Liver (tissue), 9 donors: Measurements from ENCODE around the gene DUSP1. TPM values are rescaled to one million over a fixed set of nuclear protein-coding genes. Genes with fewer than 3 reads are reported as not detected.

Experiments used
- DNase-seq: peaks from one replicate; pipeline ENCODE4 v3.0.0-alpha.2; 2017; ENCODE audit warnings: low spot score
- H3K27ac ChIP-seq, 2 donors: one replicate each; pipeline ENCODE4 v1.7.0; 2013; ENCODE audit warnings: inconsistent platforms in 2 of 2, low read length in 2 of 2, control low read depth in 1 of 2, low read depth in 1 of 2, mild to moderate bottlenecking in 1 of 2
- H3K27me3 ChIP-seq, 4 donors: one replicate each; pipeline versions ENCODE4 v1.6.1 to v1.7.0; 2013; ENCODE audit warnings: low read length in 3 of 4, inconsistent platforms in 1 of 4, mild to moderate bottlenecking in 1 of 4, moderate library complexity in 1 of 4; ENCODE audit not compliant: control insufficient read depth in 4 of 4, insufficient read depth in 4 of 4
- H3K36me3 ChIP-seq, 4 donors: one replicate each; pipeline versions ENCODE4 v1.6.1 to v1.7.0; 2013; ENCODE audit warnings: low read length in 3 of 4, mild to moderate bottlenecking in 3 of 4, low read depth in 1 of 4, moderate library complexity in 1 of 4; ENCODE audit not compliant: control insufficient read depth in 4 of 4, insufficient read depth in 3 of 4
- H3K4me1 ChIP-seq, 4 donors: one replicate each; pipeline versions ENCODE4 v1.6.1 to v1.7.0; 2013; ENCODE audit warnings: low read length in 3 of 4, mild to moderate bottlenecking in 3 of 4, moderate library complexity in 1 of 4; ENCODE audit not compliant: control insufficient read depth in 4 of 4, insufficient read depth in 4 of 4
- H3K4me3 ChIP-seq, 3 donors: one replicate each; pipeline versions ENCODE4 v1.6.1 to v1.7.0; 2013; ENCODE audit warnings: low read length in 3 of 3, control low read depth in 1 of 3, low read depth in 1 of 3, mild to moderate bottlenecking in 1 of 3
- H3K9ac ChIP-seq, 2 donors: one replicate each; pipeline ENCODE4 v1.7.0; 2013; ENCODE audit warnings: low read length in 2 of 2, mild to moderate bottlenecking in 2 of 2, moderate library complexity in 2 of 2, control low read depth in 1 of 2, low read depth in 1 of 2
- H3K9me3 ChIP-seq, 4 donors: one replicate each; pipeline versions ENCODE4 v1.6.1 to v1.7.0; 2013; ENCODE audit warnings: low read length in 3 of 4; ENCODE audit not compliant: control insufficient read depth in 4 of 4
- EGR1 ChIP-seq, 2 donors: IDR thresholded peaks; 2 replicates each; pipeline ENCODE4 v1.6.1; 2016 to 2018; ENCODE audit warnings: antibody characterized with exemption in 2 of 2, low read depth in 2 of 2
- FOXA1 ChIP-seq: IDR thresholded peaks from 2 replicates; pipeline ENCODE4 v1.6.1; 2016; ENCODE audit warnings: antibody characterized with exemption
- FOXA2 ChIP-seq: IDR thresholded peaks from 2 replicates; pipeline ENCODE4 v1.6.1; 2016; ENCODE audit warnings: antibody characterized with exemption
- GABPA ChIP-seq, 2 donors: IDR thresholded peaks in 1 of 2; conservative IDR thresholded peaks in 1 of 2; 2 replicates each; pipeline ENCODE4 v1.6.1; 2016; ENCODE audit warnings: antibody characterized with exemption in 2 of 2, mild to moderate bottlenecking in 1 of 2, moderate library complexity in 1 of 2
- HNF4A ChIP-seq, 2 donors: conservative IDR thresholded peaks; 2 replicates each; pipeline ENCODE4 v1.6.1; 2016; ENCODE audit warnings: antibody characterized with exemption in 2 of 2, mild to moderate bottlenecking in 2 of 2
- HNF4G ChIP-seq: IDR thresholded peaks from 2 replicates; pipeline ENCODE4 v1.6.1; 2016; ENCODE audit warnings: antibody characterized with exemption
- JUND ChIP-seq, 2 donors: IDR thresholded peaks; 2 replicates each; pipeline ENCODE4 v1.6.1; 2016; ENCODE audit warnings: antibody characterized with exemption in 2 of 2
- MAX ChIP-seq: IDR thresholded peaks from 2 replicates; pipeline ENCODE4 v1.6.1; 2016; ENCODE audit warnings: antibody characterized with exemption
- NR2F2 ChIP-seq: IDR thresholded peaks from 2 replicates; pipeline ENCODE4 v1.6.1; 2016; ENCODE audit warnings: antibody characterized with exemption
- RXRA ChIP-seq, 2 donors: IDR thresholded peaks; 2 replicates each; pipeline ENCODE4 v1.6.1; 2017 to 2018; ENCODE audit warnings: antibody characterized with exemption in 2 of 2, mild to moderate bottlenecking in 1 of 2
- SP1 ChIP-seq: IDR thresholded peaks from 2 replicates; pipeline ENCODE4 v1.6.1; 2018; ENCODE audit warnings: antibody characterized with exemption, mild to moderate bottlenecking
- TAF1 ChIP-seq: conservative IDR thresholded peaks from 2 replicates; pipeline ENCODE4 v1.6.1; 2016; ENCODE audit warnings: antibody characterized with exemption, mild to moderate bottlenecking
- YY1 ChIP-seq: IDR thresholded peaks from 2 replicates; pipeline ENCODE4 v1.6.1; 2016; ENCODE audit warnings: antibody characterized with exemption, mild to moderate bottlenecking
- WGBS: extraction: QIAGEN DNeasy Blood & Tissue Kit; methylation state at CpG from one replicate; pipeline ENCODE4 v1.1.7; 2013; 5-methylcytosine and 5-hydroxymethylcytosine counted together
- polyA plus RNA-seq, 2 donors: library from polyadenylated mRNA; stranded (reverse) in 1 of 2; unstranded in 1 of 2; fragments of 200-250 nt in 1 of 2; fragments of >200 nt in 1 of 2; fragmentation: Nextera tagmentation in 1 of 2; extraction: Ambion mirVana in 1 of 2; gene quantifications; one replicate each; pipeline versions ENCODE4 v1.2.1 to v1.2.3, GENCODE V29; 2013 to 2015
- total RNA-seq, 2 donors: library from RNA; depleted of rRNA; stranded (reverse); fragments of >200 nt; gene quantifications; one replicate each; pipeline ENCODE4 v1.2.3, GENCODE V29; 2014
- TF ChIP-seq, protein P1 (sequence below): IDR thresholded peaks from 2 replicates; pipeline ENCODE4 v1.6.1; 2016; ENCODE audit warnings: antibody characterized with exemption
- TF ChIP-seq, protein P2 (sequence below): IDR thresholded peaks from 2 replicates; pipeline ENCODE4 v1.6.1; 2016; ENCODE audit warnings: antibody characterized with exemption, mild to moderate bottlenecking
- TF ChIP-seq, protein P3 (sequence below): fragments of 150-350 bp; IDR thresholded peaks from 2 replicates; pipeline ENCODE4 v1.5.1; 2017; ENCODE audit warnings: improper control_type of control experiment, low read depth, low read length; ENCODE audit not compliant: missing input control
- TF ChIP-seq, protein P4 (sequence below): IDR thresholded peaks from 2 replicates; pipeline ENCODE4 v1.6.1; 2016; ENCODE audit warnings: antibody characterized with exemption
- donor health status: healthy.
- donor health status: healthy.
- donor health status: healthy.
- donor health status: healthy.
- donor health status: healthy.

DUSP1 gene
- total and polyA plus RNA-seq, 4 donors, result 53.2 to 237 (median 110) TPM

- no peak for DNase-seq
Observed at GRCh38 chr5:172776235-172776594, 5.2 kb upstream of the DUSP1 start.

DNA sequence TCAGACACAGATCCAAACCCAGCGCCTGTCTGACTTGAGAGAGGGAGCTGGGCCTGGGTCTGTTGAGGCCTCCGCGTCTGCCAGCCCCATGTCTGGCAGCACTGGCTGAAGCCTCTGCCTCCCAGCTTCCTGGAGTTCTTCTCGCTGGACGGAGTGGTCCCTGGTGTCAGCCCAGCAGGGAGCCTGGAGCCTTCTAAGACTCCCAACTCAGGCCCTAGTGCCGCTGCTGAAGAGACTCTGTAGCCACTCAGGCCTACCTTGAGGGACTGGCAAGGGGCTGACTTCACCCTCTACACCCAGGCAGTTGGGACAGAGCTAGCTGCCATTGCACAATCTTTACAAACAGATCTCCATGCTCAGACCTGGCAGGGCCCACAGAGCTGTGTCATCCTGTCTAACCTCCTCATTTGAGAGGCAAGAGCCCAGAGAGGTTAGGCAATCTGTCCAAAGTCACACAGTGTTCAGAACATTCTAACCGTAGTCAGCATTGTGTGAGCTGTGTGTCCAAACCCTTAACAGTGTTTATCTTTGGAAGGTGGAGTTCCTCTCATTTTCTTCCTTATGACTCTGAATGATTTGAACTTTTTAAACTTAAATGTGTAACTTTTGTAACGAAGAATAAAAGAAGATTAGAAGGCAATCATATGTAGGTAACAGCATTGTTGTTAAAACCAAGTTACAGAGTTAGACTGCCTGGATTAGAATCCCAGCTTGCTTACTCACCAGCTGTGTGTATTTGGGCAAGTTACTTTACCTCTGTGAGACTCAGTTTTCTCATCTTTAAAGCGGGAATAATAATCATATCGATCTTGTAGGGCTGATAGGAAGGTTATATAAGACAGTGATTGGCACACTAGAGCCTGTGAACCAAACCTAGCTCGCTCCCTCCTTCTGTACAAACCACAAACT lies 4.6 kb upstream of the DUSP1 start:
- Histone ChIP-seq H3K36me3 (peaks cover 0 to under 1% (median 0%) of the 10 kb centered on the region in 4 donors), H3K27ac (peak overlapping the region; percentile 96 to 99), H3K9me3 (no peaks in the 10 kb centered on the region), H3K4me1 (peaks cover 7 to 54% (median 36%) of the 10 kb centered on the region in 4 donors), H3K9ac (peak overlapping the region; percentile 53 to 72), H3K27me3 (no peaks in the 10 kb centered on the region), H3K4me3 (no peak overlapping the region)
- WGBS, result 53% methylated on average over 11 of the region's 11 CpGs
- no peak for DNase-seq
- TF ChIP-seq FOXA2 (peak; percentile 74), JUND (IDR thresholded peaks at IDR 0.05) (peak; percentile 86 to 92), YY1 (peak; percentile 80), RXRA (IDR thresholded peaks at IDR 0.05) (peak; percentile 87 to 96), EGR1 (IDR thresholded peaks at IDR 0.05; ENCODE audit: low read depth in 2 of 2) (no peak), NR2F2 (no peak), MAX (peak; percentile 87), HNF4A (conservative IDR thresholded peaks at IDR 0.05) (peak; percentile 83 to 91), SP1 (peak; percentile 98), HNF4G (peak; percentile 78), TAF1 (peak; percentile 82)
- TF ChIP-seq, protein P1, sequence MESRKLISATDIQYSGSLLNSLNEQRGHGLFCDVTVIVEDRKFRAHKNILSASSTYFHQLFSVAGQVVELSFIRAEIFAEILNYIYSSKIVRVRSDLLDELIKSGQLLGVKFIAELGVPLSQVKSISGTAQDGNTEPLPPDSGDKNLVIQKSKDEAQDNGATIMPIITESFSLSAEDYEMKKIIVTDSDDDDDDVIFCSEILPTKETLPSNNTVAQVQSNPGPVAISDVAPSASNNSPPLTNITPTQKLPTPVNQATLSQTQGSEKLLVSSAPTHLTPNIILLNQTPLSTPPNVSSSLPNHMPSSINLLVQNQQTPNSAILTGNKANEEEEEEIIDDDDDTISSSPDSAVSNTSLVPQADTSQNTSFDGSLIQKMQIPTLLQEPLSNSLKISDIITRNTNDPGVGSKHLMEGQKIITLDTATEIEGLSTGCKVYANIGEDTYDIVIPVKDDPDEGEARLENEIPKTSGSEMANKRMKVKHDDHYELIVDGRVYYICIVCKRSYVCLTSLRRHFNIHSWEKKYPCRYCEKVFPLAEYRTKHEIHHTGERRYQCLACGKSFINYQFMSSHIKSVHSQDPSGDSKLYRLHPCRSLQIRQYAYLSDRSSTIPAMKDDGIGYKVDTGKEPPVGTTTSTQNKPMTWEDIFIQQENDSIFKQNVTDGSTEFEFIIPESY, result peak; percentile 78
- TF ChIP-seq, protein P2, sequence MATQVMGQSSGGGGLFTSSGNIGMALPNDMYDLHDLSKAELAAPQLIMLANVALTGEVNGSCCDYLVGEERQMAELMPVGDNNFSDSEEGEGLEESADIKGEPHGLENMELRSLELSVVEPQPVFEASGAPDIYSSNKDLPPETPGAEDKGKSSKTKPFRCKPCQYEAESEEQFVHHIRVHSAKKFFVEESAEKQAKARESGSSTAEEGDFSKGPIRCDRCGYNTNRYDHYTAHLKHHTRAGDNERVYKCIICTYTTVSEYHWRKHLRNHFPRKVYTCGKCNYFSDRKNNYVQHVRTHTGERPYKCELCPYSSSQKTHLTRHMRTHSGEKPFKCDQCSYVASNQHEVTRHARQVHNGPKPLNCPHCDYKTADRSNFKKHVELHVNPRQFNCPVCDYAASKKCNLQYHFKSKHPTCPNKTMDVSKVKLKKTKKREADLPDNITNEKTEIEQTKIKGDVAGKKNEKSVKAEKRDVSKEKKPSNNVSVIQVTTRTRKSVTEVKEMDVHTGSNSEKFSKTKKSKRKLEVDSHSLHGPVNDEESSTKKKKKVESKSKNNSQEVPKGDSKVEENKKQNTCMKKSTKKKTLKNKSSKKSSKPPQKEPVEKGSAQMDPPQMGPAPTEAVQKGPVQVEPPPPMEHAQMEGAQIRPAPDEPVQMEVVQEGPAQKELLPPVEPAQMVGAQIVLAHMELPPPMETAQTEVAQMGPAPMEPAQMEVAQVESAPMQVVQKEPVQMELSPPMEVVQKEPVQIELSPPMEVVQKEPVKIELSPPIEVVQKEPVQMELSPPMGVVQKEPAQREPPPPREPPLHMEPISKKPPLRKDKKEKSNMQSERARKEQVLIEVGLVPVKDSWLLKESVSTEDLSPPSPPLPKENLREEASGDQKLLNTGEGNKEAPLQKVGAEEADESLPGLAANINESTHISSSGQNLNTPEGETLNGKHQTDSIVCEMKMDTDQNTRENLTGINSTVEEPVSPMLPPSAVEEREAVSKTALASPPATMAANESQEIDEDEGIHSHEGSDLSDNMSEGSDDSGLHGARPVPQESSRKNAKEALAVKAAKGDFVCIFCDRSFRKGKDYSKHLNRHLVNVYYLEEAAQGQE, result peak; percentile 52
- TF ChIP-seq, protein P3, sequence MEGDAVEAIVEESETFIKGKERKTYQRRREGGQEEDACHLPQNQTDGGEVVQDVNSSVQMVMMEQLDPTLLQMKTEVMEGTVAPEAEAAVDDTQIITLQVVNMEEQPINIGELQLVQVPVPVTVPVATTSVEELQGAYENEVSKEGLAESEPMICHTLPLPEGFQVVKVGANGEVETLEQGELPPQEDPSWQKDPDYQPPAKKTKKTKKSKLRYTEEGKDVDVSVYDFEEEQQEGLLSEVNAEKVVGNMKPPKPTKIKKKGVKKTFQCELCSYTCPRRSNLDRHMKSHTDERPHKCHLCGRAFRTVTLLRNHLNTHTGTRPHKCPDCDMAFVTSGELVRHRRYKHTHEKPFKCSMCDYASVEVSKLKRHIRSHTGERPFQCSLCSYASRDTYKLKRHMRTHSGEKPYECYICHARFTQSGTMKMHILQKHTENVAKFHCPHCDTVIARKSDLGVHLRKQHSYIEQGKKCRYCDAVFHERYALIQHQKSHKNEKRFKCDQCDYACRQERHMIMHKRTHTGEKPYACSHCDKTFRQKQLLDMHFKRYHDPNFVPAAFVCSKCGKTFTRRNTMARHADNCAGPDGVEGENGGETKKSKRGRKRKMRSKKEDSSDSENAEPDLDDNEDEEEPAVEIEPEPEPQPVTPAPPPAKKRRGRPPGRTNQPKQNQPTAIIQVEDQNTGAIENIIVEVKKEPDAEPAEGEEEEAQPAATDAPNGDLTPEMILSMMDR, result no peak

More at GRCh38 chr5:172776235-172776594, 5.2 kb upstream of the DUSP1 start:
- Histone ChIP-seq H3K9me3 (no peaks in the 10 kb centered on the region), H3K4me1 (peaks cover 7 to 54% (median 36%) of the 10 kb centered on the region in 4 donors), H3K27ac (peak overlapping the region; percentile 96 to 99), H3K36me3 (no peaks in the 10 kb centered on the region), H3K4me3 (no peak overlapping the region), H3K9ac (peak overlapping the region in 1 of 2 donors; percentile 53), H3K27me3 (no peaks in the 10 kb centered on the region)
- 38% methylated on average over 2 of the region's 2 CpGs for WGBS
- TF ChIP-seq, protein P4, sequence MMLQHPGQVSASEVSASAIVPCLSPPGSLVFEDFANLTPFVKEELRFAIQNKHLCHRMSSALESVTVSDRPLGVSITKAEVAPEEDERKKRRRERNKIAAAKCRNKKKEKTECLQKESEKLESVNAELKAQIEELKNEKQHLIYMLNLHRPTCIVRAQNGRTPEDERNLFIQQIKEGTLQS, result no peak
- TF ChIP-seq, protein P3, result no peak
- no peak for TF ChIP-seq EGR1 (IDR thresholded peaks at IDR 0.05; ENCODE audit: low read depth in 2 of 2)
- no peak for TF ChIP-seq FOXA2
- peak in 1 of 2 donors; percentile 16 for TF ChIP-seq HNF4A (conservative IDR thresholded peaks at IDR 0.05)
- no peak for TF ChIP-seq MAX
- TF ChIP-seq FOXA1, result no peak
- no peak for TF ChIP-seq YY1
- no peak for TF ChIP-seq TAF1
- TF ChIP-seq RXRA (IDR thresholded peaks at IDR 0.05), result peak in 1 of 2 donors; percentile 5
- TF ChIP-seq NR2F2, result no peak
- no peak for TF ChIP-seq SP1
- TF ChIP-seq GABPA (IDR thresholded peaks at IDR 0.05 in 1 of 2, conservative IDR thresholded peaks at IDR 0.05 in 1 of 2), result no peak
